Esophagus (tissue), 2 donors: ENCODE data around the gene KRTDAP. TPM values are rescaled to one million over a fixed set of nuclear protein-coding genes. Genes with fewer than 3 reads are reported as not detected.
A peak's percentile ranks its signal among the peaks of the same experiment; 100 is the strongest.

Experiments used
- H3K27ac ChIP-seq, 2 donors: one replicate each; pipeline ENCODE4 v1.5.1; 2013; ENCODE audit warnings: low read depth in 2 of 2, mild to moderate bottlenecking in 2 of 2, inconsistent platforms in 1 of 2, low read length in 1 of 2, moderate library complexity in 1 of 2
- H3K27me3 ChIP-seq, 2 donors: one replicate each; pipeline ENCODE4 v1.6.1; 2013; ENCODE audit warnings: low read length in 2 of 2, control low read depth in 1 of 2, mild to moderate bottlenecking in 1 of 2; ENCODE audit not compliant: insufficient read depth in 2 of 2, control insufficient read depth in 1 of 2
- H3K36me3 ChIP-seq, 2 donors: one replicate each; pipeline ENCODE4 v1.6.1; 2013; ENCODE audit warnings: low read length in 1 of 2; ENCODE audit not compliant: control insufficient read depth in 2 of 2, insufficient read depth in 2 of 2
- H3K4me1 ChIP-seq, 2 donors: one replicate each; pipeline ENCODE4 v1.6.1; 2013; ENCODE audit warnings: low read length in 1 of 2; ENCODE audit not compliant: control insufficient read depth in 2 of 2, insufficient read depth in 2 of 2
- H3K4me3 ChIP-seq, 2 donors: one replicate each; pipeline ENCODE4 v1.5.1; 2013; ENCODE audit warnings: low read length in 2 of 2, mild to moderate bottlenecking in 2 of 2, low read depth in 1 of 2, moderate library complexity in 1 of 2
- H3K9me3 ChIP-seq, 2 donors: one replicate each; pipeline ENCODE4 v1.6.1; 2013; ENCODE audit warnings: mild to moderate bottlenecking in 2 of 2, low read depth in 1 of 2, low read length in 1 of 2, moderate library complexity in 1 of 2; ENCODE audit not compliant: control insufficient read depth in 2 of 2, insufficient read depth in 1 of 2
- WGBS, 2 donors: extraction: QIAGEN DNeasy Blood & Tissue Kit; methylation state at CpG; one replicate each; pipeline ENCODE4 v1.1.7; 2013; 5-methylcytosine and 5-hydroxymethylcytosine counted together
- polyA plus RNA-seq, 2 donors: library from polyadenylated mRNA; stranded (reverse); fragments of 200-250 nt; gene quantifications; one replicate each; pipeline ENCODE4 v1.2.3, GENCODE V29; 2013
- donor health status: healthy with polysubstance abuse.
- donor health status: Bipolar disorder and iron deficiency.

Gene KRTDAP, protein sequence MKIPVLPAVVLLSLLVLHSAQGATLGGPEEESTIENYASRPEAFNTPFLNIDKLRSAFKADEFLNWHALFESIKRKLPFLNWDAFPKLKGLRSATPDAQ
- polyA plus RNA-seq: 100 to 1,000 TPM; 109 to 238 TPM

DNA sequence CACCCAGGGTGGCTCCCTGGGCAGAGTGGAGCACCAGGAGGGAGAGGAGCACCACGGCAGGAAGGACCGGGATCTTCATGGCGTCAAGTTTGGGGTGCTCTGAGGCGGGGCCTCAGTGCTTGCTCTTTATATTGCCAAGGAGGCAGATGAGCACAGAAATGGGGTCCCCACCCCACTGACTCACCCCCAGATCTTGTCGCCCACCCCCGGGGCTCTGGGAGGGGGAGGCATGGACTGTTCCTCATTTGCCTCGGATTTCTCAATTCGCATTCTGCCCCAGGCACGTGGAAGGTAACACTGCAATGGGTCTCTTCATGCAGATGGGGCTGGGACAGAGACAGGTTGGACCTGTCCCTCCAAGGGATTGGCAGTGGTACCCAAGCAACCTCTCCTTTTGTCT, at the start of gene KRTDAP:
Gene KRTDAP, minus strand, starts transcription at position 101 of the 400 bp plus-strand sequence. Its CDS starts 22 bp downstream, at position 79.
- peaks cover 2 to 5% of the 10 kb centered on the region in 2 donors for H3K4me1 ChIP-seq

DNA sequence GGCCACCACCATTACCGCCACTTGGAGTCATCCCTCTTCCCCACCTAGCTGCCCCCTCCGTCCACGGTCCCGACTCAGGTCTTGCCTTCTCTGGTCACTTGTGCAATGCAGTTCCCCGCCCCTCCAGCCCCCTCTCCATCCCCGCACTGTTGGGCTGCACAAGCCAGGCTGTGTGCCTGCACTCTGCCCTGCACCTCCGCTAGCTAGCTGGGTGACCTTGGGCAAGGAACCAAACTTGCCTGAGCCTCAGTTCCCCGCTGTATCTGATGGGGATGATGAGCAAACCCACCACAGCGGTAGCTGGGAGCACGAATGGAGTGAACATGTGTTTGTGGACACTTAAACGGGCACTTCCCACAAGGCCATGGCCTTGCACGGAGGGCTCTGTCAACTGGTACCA, 49.6 kb upstream of the KRTDAP start:
- WGBS, 2 donors: 88 to 93% methylated on average over 12 of the region's 12 CpGs
- no peaks in the 10 kb centered on the region for H3K27me3 ChIP-seq
- peaks cover 0 to 5% of the 10 kb centered on the region in 2 donors for H3K4me1 ChIP-seq
- no peak overlapping the region for H3K4me3 ChIP-seq
- H3K9me3 ChIP-seq: no peaks in the 10 kb centered on the region
- no peak overlapping the region for H3K27ac ChIP-seq
- peaks cover 0 to 7% of the 10 kb centered on the region in 2 donors for H3K36me3 ChIP-seq

More for the DNA sequence above, at the start of gene KRTDAP:
- peaks cover 0 to 2% of the 10 kb centered on the region in 2 donors for H3K27me3 ChIP-seq
- H3K4me3 ChIP-seq: no peak within 1 kb of the TSS
- WGBS, 2 donors: 65 to 76% methylated on average over 9 of the region's 9 CpGs
- H3K9me3 ChIP-seq: no peaks in the 10 kb centered on the region
- no peaks in the 10 kb centered on the region for H3K36me3 ChIP-seq
- no peak within 1 kb of the TSS for H3K27ac ChIP-seq

DNA sequence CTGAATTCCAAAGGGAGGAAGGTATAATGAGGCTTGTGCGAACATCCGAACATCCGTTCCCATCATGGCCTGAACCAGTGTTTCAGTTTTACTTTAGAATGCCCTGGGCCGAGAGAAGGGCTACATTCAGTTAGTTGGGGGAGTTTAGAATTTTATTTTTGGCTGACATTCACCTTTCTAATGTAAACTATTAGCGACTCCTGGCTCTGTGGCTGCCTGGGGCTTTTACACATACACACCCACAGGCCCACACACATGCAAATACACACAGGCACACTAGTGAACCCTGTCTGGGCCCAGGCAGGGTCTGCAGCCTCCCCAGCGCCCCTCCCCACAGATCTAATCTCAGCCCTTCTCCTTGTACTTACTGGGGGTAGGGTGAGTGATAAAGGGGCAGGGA, 49.0 kb upstream of the KRTDAP start:
- Histone ChIP-seq H3K27ac (no peak overlapping the region), H3K27me3 (no peaks in the 10 kb centered on the region), H3K4me3 (no peak overlapping the region), H3K4me1 (peaks cover 0 to under 1% of the 10 kb centered on the region in 2 donors), H3K9me3 (no peaks in the 10 kb centered on the region), H3K36me3 (peaks cover 0 to 7% of the 10 kb centered on the region in 2 donors)
- WGBS, 2 donors: 68 to 69% methylated on average over 6 of the region's 6 CpGs

DNA sequence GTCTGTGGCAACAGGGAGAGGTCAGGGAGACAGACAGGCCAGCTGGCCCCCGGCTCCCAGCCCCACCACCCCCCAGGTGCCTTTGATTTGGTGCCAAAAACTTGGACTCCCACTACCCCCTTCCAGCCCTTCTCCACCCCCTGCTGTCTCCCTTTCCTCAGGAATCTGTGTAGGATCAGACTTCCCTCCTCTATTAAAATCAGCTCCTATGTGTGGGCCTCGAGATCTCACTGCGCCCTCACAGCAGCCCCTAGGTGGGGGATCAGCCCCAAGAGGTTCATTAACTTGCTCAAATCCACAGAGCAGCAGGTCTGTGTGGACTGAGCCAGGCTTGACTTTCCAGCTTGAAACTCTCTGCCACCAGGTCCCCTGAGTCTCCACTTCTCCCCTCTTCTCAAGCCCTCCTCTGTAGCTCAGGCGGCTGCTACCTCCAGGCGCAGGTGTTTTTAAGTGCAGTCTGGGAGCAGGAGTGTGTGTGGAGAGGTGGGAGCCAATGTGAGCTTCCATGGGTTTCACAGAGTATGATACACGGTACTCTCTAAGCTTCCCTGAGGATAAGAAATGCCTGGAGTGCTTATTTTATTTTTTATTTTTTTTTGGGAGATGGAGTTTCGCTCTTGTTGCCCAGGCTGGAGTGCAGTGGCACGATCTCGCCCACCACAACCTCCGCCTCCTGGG, 44.7 kb upstream of the KRTDAP start:
- H3K27ac ChIP-seq: no peak overlapping the region
- 66 to 74% methylated on average over 10 of the region's 10 CpGs for WGBS, 2 donors
- peaks cover 0 to 3% of the 10 kb centered on the region in 2 donors for H3K27me3 ChIP-seq
- no peak overlapping the region for H3K4me3 ChIP-seq
- peaks cover 3 to 8% of the 10 kb centered on the region in 2 donors for H3K4me1 ChIP-seq
- H3K36me3 ChIP-seq: no peaks in the 10 kb centered on the region
- peaks cover 0 to 4% of the 10 kb centered on the region in 2 donors for H3K9me3 ChIP-seq

DNA sequence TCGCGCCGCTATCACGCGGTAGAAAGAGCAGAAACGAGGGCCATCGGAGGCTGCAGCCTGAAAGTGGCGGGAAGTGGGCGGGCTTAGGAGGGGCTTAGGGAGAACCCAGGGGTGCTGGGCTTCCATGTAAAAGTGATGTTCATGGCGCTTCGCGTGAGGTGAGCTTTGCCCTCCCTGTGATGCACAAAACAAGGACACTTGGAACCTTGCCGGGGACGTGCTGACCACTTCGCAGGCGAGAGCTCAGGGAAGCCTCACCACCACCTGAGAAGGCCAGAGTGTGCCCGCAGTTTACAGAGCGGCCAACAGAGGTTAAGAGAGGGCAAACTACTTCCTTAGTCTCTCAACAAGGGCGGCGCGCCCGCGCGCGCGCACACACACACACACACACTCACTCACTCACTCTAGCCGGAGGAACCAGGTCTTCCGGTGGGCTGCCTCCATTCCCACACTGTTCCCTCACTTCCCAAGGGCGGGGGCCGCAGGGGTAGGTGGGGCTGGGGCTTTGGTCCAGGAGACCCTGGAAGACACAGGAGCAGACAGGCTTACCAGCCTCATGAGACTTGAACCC, 43.6 kb upstream of the KRTDAP start:
- Histone ChIP-seq H3K4me1 (peaks cover 3 to 16% of the 10 kb centered on the region in 2 donors), H3K4me3 (no peak overlapping the region), H3K27ac (no peak overlapping the region), H3K27me3 (peaks cover 0 to 3% of the 10 kb centered on the region in 2 donors), H3K9me3 (peaks cover 0 to 4% of the 10 kb centered on the region in 2 donors), H3K36me3 (no peaks in the 10 kb centered on the region)
- 3 to 4% methylated on average over 30 of the region's 30 CpGs for WGBS, 2 donors

DNA sequence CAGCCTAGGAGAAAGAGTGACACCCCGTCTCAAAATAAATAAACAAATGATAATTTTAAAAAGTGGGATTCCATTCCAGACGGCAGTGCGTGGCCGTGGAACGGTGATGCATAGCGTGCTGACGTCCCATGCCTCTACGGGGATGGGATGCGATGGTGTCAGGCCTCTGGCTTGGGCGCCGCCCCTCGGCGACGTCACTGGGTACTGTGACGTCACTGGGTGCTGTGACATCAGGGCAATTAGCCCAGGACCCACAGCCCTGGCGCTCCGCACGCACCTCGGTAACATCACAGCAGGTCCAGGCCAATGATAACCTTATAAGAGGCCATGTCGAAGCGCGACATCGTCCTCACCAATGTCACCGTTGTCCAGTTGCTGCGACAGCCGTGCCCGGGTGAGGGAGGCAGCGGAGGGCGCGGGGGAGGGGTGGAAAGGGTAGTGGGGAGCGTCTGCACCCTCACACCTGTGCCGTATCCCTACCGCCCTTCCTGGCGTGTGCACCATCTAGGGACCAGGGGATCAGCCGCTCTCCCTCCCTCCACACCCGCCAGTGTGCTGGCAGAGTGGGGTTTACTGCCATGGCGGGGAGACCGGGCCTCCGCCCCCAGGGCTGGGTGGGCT, 43.0 kb upstream of the KRTDAP start, which contains the start of gene GAPDHS:
Gene GAPDHS, plus strand, starts transcription at position 256 of the 621 bp plus-strand sequence. Its CDS starts 72 bp downstream, at position 328.
- H3K36me3 ChIP-seq: no peaks in the 10 kb centered on the region
- peaks cover 3 to 20% of the 10 kb centered on the region in 2 donors for H3K4me1 ChIP-seq
- peaks cover 0 to 4% of the 10 kb centered on the region in 2 donors for H3K9me3 ChIP-seq
- 31 to 33% methylated on average over 38 to 39 of the region's 39 CpGs for WGBS, 2 donors
- H3K27ac ChIP-seq: no peak within 1 kb of the TSS
- peaks cover 0 to 3% of the 10 kb centered on the region in 2 donors for H3K27me3 ChIP-seq
- no peak within 1 kb of the TSS for H3K4me3 ChIP-seq

DNA sequence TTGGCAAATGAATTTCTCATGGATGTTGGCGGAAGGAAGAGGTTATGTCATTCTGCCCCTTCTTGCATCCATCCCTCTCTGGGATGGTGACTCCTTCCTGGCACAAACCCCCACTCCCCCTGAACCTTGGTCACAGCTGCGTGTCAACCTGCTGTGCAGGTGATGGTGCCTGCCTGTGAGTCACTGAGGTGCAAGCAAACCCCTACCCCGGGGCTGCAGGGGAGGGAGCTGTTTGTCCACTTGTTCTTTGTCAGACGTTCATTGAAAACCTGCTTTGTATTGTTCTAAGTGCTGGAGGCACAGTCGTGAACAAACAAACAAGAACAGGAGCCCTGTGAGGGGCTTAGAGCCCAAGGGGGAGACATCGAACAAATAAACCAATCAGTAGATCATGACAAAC, 41.0 kb upstream of the KRTDAP start:
- peaks cover 3 to 25% of the 10 kb centered on the region in 2 donors for H3K4me1 ChIP-seq
- peaks cover 0 to 4% of the 10 kb centered on the region in 2 donors for H3K9me3 ChIP-seq
- H3K27ac ChIP-seq: peak overlapping the region in 1 of 2 donors; percentile 63
- H3K36me3 ChIP-seq: no peaks in the 10 kb centered on the region
- no peak overlapping the region for H3K4me3 ChIP-seq
- 36 to 47% methylated on average over 6 of the region's 6 CpGs for WGBS, 2 donors
- peaks cover 0 to 3% of the 10 kb centered on the region in 2 donors for H3K27me3 ChIP-seq

DNA sequence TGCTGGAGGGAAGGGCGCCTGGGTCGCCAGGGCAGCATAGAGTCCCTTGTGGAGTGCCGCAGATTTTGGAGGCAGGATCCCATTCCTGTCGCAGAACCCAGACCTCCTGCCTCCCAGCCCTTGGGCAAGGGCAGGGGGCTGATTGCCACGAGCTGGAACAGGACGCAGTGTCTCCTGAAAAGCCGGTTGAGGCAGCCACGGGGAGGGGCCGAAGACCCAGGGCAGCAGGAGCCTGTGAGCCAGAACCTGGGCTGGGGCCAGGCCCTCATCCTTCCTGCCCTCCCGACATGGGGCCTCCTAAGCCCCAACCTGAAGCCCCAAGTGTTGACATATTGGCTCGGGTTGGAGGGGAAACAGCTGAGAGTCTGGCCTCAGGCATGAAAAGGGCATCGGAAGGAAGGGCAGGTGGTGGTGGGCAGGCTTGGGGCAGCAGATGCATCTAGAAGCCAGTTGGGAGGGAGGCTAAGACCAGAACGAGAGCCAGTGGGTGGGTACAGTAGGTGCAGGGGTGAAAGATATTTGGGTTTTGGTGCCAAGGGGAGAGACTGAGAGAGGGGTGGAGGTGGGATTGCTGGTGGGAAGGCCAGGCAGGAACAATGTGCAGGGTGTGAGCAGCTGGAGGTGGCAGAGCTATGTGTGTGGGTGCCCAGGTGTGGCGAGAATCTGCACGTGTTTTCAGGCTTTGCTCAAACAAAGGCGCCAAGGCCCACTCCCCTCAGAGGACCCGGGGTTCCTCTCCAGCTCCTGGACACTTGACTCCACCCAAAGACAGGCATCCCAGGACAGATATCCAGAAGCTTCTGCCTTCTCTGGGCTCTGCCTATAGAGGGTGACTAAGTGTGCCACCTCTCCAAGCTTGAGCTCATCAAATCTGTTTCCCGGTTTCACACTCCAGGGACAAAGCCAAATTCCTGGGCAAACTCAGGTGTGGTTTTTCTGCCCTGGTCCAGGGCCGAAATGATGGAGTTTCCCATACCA, 39.3 kb upstream of the KRTDAP start:
- peak overlapping the region; percentile 71 to 91 for H3K27ac ChIP-seq
- peaks cover 3 to 25% of the 10 kb centered on the region in 2 donors for H3K4me1 ChIP-seq
- H3K27me3 ChIP-seq: peaks cover 0 to 3% of the 10 kb centered on the region in 2 donors
- no peak overlapping the region for H3K4me3 ChIP-seq
- H3K9me3 ChIP-seq: peaks cover 0 to 4% of the 10 kb centered on the region in 2 donors
- WGBS, 2 donors: 36 to 42% methylated on average over 19 of the region's 19 CpGs
- H3K36me3 ChIP-seq: peaks cover 0 to 4% of the 10 kb centered on the region in 2 donors
